GM19238 (cell line): ENCODE results near the gene PIN4.
A peak's percentile ranks its signal among the peaks of the same experiment; 100 is the strongest.
"Not testable (repeated sequence)": the region's sequence is repeated elsewhere in the genome, so short reads cannot be mapped to it uniquely, and the experiment has no call there.

ENCODE experiments used
- DNase-seq: peaks from one replicate; pipeline ENCODE4 v3.0.0; 2011; ENCODE audit warnings: low spot score; ENCODE audit not compliant: insufficient read length

The PIN4 gene

DNA sequence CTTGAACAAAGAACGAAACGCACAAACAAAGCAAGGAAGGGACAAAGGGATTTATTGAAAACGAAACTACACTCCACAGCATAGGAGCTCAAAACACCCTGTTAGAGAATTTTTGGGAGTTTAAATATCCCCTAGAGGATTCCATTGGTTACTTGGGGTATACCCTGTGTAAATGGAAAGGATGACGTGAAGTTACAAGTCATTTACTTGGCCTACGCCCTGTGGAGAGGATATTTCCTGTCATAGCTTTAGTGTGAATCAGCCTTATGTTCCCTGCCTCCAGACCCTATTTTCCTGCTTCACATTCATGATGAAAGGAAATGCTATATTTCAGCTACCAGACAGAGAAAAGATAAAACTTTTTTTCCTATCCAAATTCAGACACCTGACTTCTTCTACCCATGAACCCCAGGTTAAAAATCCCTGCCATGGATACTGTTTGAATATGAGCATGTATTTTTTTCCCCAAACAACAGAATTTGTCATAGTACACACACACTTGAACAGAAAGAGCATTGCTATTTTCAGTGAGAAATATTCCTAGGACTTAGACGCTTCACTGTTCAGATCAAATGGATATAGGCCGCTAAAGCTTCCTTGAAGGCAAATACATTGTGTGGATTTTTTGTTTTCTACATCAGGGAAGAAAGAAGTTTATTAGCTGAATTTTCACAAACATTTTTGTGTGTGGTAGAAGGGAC lies 20.4 kb downstream of the PIN4 start:
- no peak for DNase-seq

DNA sequence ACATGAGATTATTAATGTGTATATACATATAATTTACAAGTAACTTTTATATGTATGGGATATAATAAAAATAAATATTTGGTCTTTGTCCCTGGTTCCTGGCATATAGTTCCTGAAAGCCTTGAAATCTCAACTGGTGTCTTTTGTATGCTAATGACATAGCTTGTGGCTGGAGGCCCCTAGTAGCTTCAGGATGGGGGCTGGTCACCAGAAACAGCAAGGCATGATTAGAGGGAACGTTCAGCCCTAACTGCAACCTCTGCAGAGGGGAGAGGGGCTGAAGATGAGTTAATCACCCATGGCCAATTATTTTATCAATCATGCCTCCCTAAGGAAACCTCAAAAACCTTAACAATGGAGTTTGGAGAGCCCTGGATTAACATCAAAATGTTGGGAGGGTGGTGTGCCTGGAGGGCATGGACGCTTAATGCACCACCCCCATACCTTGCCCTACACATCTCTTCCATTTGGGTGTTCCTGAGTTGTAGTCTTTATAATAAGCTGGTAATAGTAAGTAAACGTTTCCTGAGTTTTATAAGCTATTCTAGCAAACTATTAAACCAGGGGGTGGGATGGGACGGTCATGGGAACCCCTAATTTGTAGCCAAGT lies 21.3 kb downstream of the PIN4 start:
- no peak for DNase-seq

DNA sequence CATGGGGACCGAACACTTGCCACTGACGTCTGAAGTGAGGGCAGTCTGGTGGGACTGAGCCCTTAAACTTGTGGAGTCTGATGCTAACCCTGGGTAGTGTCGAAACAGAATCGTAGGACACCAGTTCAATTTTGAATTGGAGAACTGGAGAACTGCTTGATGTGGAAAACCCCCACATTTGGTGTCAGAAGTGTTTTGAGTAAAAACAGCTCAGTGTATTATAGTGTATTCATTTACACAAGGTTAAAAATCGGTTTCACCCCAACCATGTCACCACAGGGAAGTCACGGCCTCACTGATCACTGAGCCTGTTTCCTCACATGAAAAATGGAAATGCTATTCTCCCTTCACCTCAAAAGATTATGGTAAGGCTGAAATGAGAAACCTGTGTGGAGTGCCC lies 21.9 kb downstream of the PIN4 start:
- no peak for DNase-seq

DNA sequence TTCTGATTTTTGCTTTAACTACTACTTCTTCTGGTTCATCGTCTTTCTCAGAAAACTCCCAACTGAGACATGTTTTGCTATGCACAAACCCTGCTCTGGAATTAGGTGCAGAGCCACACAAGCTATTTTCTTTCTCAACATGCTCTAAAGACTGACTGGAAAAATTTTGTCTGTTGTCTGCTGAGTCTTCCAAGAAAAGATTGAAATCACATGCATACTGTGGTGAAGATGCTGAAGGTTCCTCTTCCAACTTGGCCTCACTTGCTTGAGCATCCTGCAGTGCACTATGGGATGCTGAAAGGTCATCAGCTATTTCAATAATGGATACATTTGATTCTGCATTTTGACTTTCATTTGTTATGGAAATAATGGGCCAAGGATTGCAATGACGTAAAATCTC lies 24.1 kb downstream of the PIN4 start:
- no peak for DNase-seq

DNA sequence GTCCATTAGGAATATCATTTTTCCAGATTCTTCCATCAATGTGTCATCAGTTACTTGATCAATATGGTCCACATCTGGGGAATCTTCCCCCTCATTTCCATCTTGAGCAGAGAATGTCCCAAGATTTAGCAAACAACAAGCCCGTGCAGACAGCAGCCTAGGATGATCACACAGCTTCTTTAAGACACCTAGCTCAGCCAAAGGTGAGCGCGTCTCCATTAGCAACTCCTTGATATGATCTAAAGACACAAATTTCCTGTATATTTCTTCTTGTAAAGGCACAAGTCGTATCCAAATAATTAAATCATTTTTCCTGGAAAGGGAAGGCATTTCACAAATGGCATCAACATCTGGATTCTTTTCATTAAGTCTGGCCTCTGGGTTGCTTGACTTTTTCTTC lies 25.8 kb downstream of the PIN4 start:
- no peak for DNase-seq

DNA sequence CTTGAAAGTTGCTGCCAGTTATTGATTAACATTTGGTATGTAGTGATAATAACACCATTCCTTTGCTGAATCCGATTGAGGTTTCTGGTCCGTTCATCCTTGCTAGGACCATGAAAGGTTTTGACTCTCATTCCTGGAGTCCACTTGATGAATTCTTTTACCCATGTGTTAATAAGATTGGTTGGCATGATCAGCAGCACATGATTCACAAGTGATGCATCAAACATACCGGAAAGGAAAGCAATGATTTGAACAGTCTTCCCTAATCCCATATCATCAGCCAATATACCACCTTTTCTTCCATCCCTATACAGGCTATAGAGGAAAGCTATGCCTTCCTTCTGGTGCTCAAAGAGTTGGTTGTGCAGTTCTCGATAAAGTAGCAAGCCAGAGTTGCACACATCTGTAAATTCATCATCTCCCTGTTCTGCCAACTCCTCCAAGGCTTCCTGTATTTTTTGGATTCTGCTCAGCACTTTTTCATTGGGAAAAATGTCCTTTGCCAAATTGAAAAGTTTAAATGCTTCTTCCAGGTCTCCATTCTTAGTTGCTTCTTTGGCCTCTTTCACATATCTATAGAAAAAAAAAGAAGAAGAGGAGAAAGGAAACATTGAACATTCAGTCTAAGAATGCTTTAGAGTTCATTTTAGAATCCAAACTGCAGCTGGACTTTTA lies 26.7 kb downstream of the PIN4 start:
- DNase-seq = no peak

DNA sequence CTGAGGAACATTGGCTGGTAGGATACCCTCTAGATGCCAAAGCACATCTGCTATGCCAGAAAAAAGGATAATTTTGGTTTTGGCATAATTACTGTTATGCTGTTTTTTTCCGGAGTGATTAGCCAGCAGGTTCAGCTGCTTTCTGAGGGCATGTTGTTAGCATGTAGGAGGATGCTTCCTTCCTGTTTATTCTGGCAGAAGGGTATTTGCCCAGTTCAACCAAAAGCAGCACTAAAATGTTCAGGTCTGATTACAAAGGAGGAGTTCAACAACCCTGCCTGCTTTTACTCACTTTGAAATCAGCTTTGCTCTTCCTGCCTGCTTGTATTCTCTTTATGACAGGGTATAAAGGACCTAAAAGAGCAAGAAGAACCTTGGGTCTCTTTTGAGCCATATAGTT lies 35.4 kb downstream of the PIN4 start:
- no peak for DNase-seq

DNA sequence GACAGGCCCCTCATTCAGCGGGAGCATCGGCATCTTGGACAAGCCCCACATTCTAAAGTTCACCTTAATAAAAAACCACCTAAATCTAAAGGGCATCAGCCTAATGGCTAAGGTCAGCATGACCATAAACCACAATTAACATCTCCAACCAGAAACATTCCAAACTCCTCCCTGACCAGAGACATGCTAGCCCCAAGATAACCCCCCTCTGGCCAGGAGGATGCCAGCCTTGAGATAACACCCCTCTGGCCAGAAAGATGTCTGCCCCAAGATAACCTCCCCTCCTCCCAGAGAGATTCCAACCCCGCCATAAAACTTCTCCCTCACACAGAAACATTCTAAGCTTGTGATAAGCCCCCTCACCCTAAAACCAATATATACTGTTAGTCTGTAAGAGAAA lies 38.8 kb downstream of the PIN4 start:
- not testable (repeated sequence) for DNase-seq

DNA sequence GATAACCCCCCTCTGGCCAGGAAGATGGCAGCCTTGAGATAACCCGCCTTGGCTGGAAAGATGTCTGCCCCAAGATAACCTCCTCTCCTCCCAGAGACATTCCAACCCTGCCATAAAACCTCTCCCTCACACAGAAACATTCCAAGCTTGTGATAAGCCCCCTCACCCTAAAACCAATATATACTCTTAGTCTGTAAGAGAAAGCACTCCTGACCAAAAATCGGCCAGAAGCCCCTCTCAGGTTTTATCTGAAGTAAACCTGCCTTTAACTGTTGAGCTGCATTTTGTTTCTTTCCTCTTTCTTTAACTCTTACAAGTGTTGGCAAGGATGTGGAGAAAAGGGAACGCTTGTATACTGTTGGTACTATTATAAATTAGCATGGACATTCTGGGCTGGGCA lies 48.7 kb downstream of the PIN4 start:
- DNase-seq = no peak

DNA sequence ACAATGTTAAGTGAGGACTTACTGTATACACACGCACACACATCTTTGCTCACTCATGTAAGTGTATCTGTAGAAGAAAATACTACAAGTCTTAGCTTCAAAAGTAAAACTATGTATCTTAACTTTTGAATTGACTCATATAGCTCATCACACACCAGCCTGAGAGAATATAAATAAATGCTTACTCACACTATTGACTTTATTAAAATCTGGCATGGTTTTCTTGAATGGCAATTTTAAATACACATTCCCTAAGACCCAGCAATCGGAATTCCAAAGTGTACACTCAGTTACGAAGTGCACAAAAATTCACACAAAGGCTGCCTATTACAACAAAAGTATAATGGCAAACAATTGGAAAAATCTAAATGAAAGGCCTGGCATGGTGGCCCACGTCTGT lies 55.3 kb downstream of the PIN4 start:
- DNase-seq = no peak

DNA sequence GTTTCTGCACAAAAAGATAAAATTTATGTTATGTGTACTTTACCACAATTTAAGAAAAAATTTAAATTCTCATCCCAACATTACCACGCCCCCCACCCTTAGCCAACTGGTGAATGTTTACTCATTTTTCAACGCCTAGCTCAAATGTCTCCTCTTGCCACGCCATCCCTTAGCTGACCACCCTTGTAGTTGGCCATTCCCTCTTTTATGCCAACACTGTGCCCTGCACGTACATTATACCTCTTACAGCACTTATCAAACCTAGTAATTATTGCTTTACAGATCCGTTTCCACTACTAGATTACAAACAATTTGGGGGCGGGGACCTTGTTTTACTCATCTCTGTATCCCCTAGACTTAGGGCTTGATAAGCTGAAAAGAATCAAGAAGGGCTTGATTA lies 56.6 kb downstream of the PIN4 start:
- no peak for DNase-seq

DNA sequence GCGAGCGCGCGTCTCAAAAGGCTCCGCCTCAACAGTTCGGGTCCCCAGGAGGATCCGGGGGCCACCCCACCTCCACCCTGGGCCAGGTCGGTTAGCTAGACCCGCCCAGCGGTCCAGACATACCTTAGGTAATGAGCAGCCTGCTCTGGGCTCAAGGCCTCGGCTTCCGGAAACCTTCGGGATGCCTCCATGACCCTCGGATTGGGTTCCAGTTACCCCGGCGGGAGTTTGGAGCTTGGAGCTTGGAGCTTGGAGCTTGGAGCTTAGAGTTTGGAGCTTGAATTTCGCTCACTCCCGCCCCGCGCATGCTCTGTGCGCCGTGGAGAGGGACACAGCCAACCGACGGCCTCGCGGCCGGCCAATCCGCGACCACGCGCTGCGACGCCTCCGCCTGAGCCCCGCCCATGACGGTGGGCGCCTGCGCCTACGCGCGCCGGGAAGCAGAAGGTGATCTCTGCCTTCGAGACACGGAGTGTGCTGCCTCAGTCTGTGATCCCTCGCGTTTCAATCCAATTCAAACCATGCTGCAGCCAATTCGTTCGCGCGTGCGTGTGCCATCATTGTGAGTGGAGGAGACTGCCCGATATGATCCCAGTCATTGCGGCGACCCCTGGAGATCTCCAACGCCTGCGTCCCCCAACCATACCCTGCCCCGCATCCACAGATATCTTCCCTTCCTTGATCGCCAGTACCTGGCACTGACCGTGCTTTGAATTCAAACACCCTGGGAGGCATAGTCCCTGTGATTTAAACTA lies 57.3 kb downstream of the PIN4 start, which contains the start of gene ERCC6L:
Gene ERCC6L, minus strand, starts transcription at position 307 of the 755 bp plus-strand sequence. Its CDS starts 116 bp downstream, at position 191.
- DNase-seq = peak; percentile 84

DNA sequence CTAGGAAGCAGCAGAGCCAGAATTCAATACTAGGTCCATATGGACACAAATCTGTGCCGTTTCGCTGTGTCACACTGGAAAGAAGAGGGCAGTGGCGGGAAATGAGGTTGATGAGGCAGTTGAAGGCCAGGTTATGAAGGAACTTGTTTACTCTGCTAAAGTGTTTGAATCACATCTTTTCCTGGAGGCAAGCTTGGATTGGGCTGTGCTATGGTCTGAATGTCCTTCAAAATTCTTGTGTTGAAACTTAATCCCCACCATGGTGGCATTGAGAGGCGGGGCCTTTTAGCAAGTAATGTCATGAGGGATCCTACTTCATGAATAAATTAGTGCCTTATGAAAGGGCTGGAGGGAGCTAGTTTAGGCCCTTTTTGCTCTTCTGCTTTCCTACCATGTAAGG lies 59.4 kb downstream of the PIN4 start:
- DNase-seq = no peak

DNA sequence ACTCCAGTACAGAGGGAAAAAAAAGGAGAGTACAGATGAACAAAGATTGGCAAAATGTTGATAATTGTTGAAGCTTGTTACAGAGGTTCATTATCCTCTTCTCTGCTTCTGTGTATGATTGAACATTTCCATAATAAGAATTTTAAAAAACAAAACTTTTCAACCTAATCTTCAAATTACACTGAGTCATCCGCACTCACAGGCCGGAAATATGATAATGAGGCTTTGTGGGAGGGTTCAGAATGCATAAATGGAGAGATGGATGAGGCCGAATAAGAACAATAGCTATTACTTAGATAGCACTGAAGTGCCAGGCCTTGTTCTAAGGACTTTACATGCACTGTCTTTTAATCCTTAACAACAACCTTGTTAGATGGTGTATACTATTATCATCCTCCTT lies 61.9 kb downstream of the PIN4 start:
- no peak for DNase-seq

DNA sequence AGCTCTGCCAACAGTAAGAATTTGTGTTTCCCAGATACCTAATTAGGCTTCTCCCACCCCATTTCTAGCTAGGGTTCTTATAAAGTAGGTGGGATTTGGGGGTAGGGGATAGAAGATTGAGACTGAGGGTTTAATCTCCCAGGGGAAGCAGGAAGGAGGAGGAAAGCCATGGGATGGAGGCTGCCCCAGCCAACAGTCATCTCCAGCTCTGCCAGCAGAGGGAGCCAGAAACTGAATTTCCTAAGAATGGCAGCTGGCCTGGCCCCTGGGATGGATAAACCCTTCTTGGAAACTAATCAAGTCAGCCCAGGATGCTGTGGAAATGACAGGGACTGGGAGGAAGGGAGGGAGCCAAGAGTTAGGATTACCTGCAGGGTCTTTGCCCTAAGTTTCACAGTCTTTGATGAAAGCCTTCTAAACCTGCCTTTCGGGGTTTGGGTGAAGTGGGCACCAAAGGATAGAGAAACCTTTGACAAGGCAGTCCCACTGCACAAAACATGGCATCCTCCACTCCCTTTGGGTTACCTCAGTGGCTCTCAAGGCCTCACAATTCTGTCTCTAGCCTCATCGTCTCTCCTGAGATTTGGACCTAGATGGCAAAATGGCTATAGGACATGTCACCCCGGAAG lies 64.0 kb downstream of the PIN4 start:
- peak; percentile 27 for DNase-seq

DNA sequence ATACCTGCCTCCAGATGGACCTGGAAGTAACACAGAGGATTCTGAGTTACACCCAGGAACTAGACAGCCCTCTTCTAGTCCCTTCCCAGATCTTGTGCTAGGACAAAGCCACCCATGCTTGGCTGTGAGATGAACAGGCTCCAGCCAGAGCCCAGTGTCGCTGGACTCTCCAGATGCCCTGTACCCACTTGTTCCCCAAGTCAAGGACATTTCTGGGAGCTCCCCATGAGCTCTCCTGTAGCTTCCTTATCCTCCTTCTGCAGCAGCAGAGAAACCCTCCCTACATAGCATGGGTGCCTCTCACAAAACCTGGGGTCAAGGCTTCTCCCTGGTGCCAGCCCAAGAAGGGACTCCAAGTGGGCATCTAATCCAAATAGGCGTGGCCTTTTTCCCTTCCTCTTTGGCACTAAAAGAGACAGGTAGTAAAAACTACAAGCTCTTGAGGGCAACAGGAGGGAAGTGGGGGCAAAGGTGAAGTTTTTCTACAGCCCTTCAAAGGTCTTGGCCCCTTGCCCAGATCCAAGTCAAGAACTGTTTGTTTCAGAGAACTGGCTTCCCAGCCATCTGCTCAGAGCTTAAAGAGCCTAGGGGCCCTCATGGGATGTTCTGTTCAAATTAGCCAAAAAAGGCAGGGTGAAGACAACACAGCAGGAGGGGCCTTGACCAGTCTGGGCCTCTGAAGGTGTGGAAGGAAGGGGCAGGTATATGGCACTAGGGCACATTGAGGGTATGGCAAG lies 65.8 kb downstream of the PIN4 start:
- no peak for DNase-seq
